MCF 10A (cell line): ENCODE data around the gene HADHA. TPM values are rescaled to one million over a fixed set of nuclear protein-coding genes. Genes with fewer than 3 reads are reported as not detected.

Source experiments
- BruUV-seq: library from RNA; stranded (reverse); fragments of 400-500 nt; replicated peaks from 2 replicates; lab custom pipeline; 2021; lab: Mats Ljungman, UMichigan
- CTCF ChIA-PET: fragments of 300-600 bp; sonication (Branson Sonifier 250); formaldehyde crosslinking; extraction: SDS; loops from one replicate; lab custom pipeline; 2021; ENCODE audit warnings: antibody characterized with exemption, inconsistent platforms; lab: Yijun Ruan, JAX
- POLR2A ChIA-PET: fragments of 300-600, 350-650 bp; sonication (Branson Sonifier 250); formaldehyde crosslinking; extraction: SDS; loops from one replicate; lab custom pipeline; 2020; ENCODE audit warnings: antibody characterized with exemption, inconsistent platforms; lab: Yijun Ruan, JAX
- DNase-seq: peaks from one replicate; pipeline ENCODE4 v3.0.0-alpha.2; 2018; ENCODE audit not compliant: unreplicated experiment
- H3K27ac Mint-ChIP-seq: one replicate; pipeline ENCODE4 v1.8.0; 2022; ENCODE audit warnings: mild to moderate bottlenecking, low read depth, mixed read lengths; ENCODE audit not compliant: unreplicated experiment
- H3K27me3 Mint-ChIP-seq: one replicate; pipeline ENCODE4 v1.8.0; 2022; ENCODE audit warnings: mixed read lengths; ENCODE audit not compliant: insufficient read depth, unreplicated experiment
- H3K36me3 Mint-ChIP-seq: one replicate; pipeline ENCODE4 v1.8.0; 2022; ENCODE audit warnings: mild to moderate bottlenecking, moderate library complexity, mixed read lengths; ENCODE audit not compliant: insufficient read depth, unreplicated experiment
- H3K4me1 Mint-ChIP-seq: one replicate; pipeline ENCODE4 v1.8.0; 2022; ENCODE audit warnings: mixed read lengths; ENCODE audit not compliant: insufficient read depth, unreplicated experiment
- H3K4me3 Mint-ChIP-seq: one replicate; pipeline ENCODE4 v1.8.0; 2022; ENCODE audit warnings: mild to moderate bottlenecking, moderate library complexity, mixed read lengths; ENCODE audit not compliant: unreplicated experiment
- H3K9me3 Mint-ChIP-seq: one replicate; pipeline ENCODE4 v1.8.0; 2022; ENCODE audit warnings: mixed read lengths; ENCODE audit not compliant: unreplicated experiment
- CTCF ChIP-seq: fragments of 200-600 bp; IDR thresholded peaks from one replicate; pipeline ENCODE4 v1.8.0; 2022; ENCODE audit warnings: antibody characterized with exemption, mild to moderate bottlenecking; ENCODE audit not compliant: unreplicated experiment
- intact Hi-C: fragments of 100-400 bp; cut with micrococcal nuclease; formaldehyde crosslinking; loops from 2 replicates; pipeline ENCODE4 v1.14.1; 2022
- total RNA-seq: library from RNA; stranded (reverse); gene quantifications from 2 replicates; pipeline ENCODE4 v1.2.3, GENCODE V29; 2022

The HADHA gene
- total RNA-seq, 1 experiment from 2014 or later = 152 TPM

DNA sequence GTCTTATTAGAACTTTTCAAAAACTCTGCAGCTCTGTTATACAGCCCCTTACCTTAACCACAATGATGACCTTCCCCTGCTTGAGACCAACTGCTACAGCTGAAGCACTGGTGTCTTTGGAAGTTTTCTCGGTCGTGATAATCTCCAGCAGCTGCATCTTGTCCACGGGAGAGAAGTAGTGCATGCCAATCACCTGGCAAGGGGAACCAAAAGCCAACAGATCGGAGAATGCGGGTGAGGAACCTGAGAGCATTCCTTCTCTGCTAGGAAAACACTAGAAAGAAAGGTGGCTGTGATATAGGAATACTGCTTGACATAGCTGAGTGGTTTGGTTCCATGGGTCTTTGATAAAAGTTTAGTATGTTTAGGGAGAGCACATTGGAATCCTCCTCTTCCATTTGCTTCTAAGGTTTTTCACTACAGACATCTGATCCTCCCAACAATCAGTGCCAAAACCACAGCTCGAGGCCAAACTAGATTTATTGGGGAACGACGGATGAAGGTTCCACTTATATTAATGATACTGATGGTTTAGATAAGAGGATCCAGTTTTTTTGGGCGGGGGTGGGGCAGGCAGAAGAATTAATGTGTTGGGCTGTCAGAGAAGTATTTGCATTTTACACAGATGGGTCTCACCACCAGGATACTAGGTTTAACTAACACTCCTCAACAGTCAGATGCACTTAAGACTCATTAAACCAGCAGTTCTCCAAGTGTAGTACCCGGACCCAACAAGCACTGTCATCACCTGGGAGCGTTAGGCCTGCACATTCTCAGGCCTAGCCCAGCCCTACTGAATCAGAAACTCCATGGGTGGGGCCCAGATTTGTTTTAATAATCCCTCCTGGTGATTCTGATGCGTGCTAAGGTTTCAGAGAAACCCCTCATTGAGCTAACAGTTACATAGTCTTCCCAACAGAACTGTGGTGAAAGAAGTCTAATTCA is 49.1 kb downstream of the HADHA start:
- intact Hi-C loops = no loop called here
- no TSS peak for BruUV-seq

DNA sequence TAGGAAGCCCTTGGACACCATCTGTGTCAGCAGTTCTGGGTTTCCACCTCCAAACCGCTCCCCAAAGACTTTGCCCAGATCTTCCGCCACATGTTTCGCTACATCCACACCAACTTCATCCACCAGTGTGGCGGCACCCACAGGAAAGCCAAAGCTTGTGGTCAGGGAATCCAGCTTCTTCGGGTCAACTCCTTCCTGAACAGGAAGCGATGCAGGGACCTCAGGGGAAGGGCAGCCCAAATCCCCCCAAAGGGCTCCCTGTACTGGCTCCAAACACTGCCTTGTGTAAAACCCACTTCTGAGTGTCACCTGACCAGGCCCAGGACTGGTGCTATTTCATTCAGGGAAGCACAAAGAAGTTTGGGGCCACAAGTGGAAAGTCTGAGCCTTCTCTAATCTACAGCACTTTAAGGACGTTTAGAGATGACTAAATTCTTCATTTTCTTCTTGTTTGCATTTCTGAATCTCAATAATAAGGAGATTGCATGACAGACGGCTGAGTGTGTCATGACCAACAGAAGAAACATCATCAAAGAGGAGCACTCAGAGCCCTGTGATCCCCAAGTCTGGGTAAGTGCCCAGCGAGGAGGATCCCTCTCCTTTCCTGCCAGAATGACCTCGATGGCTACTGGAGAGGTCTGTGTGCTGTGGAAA is 50.7 kb downstream of the HADHA start:
- no peak for DNase-seq
- no TSS peak for BruUV-seq
- Mint-ChIP-seq H3K4me1 (no peaks in the 10 kb centered on the region), H3K4me3 (no peak overlapping the region), H3K9me3 (no peaks in the 10 kb centered on the region), H3K36me3 (peaks cover 74% of the 10 kb centered on the region), H3K27me3 (no peaks in the 10 kb centered on the region), H3K27ac (no peak overlapping the region)
- CTCF ChIA-PET = interaction anchor here (0.5 kb wide), 1 partner anchor 551 kb away, joined by 3 read pairs; no protein-coding TSS in a partner anchor
- intact Hi-C loops = no loop called here
- POLR2A ChIA-PET = no interaction called here
- no peak for TF ChIP-seq CTCF

More for the DNA sequence above, 49.1 kb downstream of the HADHA start:
- H3K4me1 Mint-ChIP-seq = no peaks in the 10 kb centered on the region
- H3K9me3 Mint-ChIP-seq = no peaks in the 10 kb centered on the region
- no peaks in the 10 kb centered on the region for H3K27me3 Mint-ChIP-seq
- ChIA-PET POLR2A (no interaction called here), CTCF (interaction anchor here (0.6 to 0.7 kb wide), 3 partner anchors 11 to 239 kb away, joined by 3 to 4 read pairs (median 3); no protein-coding TSS in a partner anchor)
- H3K27ac Mint-ChIP-seq = no peak overlapping the region
- no peak for DNase-seq
- peaks cover 88% of the 10 kb centered on the region for H3K36me3 Mint-ChIP-seq
- no peak for TF ChIP-seq CTCF
- no peak overlapping the region for H3K4me3 Mint-ChIP-seq

- no peaks in the 10 kb centered on the region for H3K4me1 Mint-ChIP-seq
- BruUV-seq = no TSS peak
- H3K27ac Mint-ChIP-seq = no peak overlapping the region
- H3K4me3 Mint-ChIP-seq = no peak overlapping the region
- H3K27me3 Mint-ChIP-seq = no peaks in the 10 kb centered on the region
- TF ChIP-seq CTCF = no peak
- CTCF ChIA-PET = interaction anchor here (0.8 kb wide), 1 partner anchor 240 kb away, joined by 3 read pairs; no protein-coding TSS in a partner anchor
- H3K9me3 Mint-ChIP-seq = no peaks in the 10 kb centered on the region
- DNase-seq = no peak
- POLR2A ChIA-PET = no interaction called here
- peaks cover 53% of the 10 kb centered on the region for H3K36me3 Mint-ChIP-seq
- intact Hi-C loops = no loop called here
Observed at GRCh38 chr2:26191316-26192159, 52.9 kb downstream of the HADHA start.
